Frontal cortex (tissue), 4 donors: ENCODE results near the gene RSPH1. TPM values are rescaled to one million over a fixed set of nuclear protein-coding genes. Genes with fewer than 3 reads are reported as not detected.
"Not testable (repeated sequence)": the region's sequence is repeated elsewhere in the genome, so short reads cannot be mapped to it uniquely, and the experiment has no call there.

Source experiments
- DNase-seq, 2 donors: peaks; one replicate each; pipeline ENCODE4 v3.0.0; 2012; ENCODE audit warnings: low spot score in 2 of 2
- FAIRE-seq: peaks from 2 replicates; lab custom pipeline; 2012; peaks lifted over from hg19 to GRCh38; lab: Jason Lieb, UNC
- total RNA-seq: library from RNA; depleted of rRNA; stranded (reverse); fragments of >200 nt; gene quantifications from one replicate; pipeline ENCODE4 v1.2.3, GENCODE V29; 2014
- donor health status: control.
- donor health status: control.
- donor health status: control.

Gene RSPH1
- total RNA-seq, 1 donor from 2014 or later, result 0.41 TPM

DNA sequence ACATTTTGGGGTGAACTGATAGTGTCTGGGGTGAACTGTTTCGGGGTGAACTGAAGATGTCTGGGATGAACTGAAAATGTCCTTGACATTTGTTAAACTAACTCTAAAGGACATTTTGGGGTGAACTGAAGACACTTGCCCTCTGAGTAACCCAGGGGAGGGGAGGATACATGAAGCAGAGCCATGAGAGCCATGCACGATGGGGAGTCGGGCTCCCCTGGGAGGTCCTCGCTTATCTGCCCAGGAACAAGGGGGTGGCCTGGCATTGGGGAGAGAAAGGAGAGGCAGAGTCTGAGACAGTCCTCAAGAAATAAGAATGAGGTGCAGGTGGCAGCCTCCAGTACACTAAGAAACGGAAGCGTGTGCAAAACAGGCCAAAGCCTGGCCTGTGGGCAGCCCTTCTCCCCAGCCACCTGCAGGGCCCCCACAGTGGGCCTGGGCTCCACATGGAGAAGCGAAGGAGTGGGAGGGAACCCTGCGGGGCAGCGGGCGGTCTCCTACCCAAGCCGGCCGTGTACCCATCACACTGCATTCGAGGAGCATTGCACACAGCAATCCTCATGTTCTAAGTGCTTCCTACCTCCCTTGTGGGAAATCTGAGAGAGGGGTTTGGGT, 24.2 kb downstream of the RSPH1 start:
- DNase-seq (no peak), FAIRE-seq (no peak)

DNA sequence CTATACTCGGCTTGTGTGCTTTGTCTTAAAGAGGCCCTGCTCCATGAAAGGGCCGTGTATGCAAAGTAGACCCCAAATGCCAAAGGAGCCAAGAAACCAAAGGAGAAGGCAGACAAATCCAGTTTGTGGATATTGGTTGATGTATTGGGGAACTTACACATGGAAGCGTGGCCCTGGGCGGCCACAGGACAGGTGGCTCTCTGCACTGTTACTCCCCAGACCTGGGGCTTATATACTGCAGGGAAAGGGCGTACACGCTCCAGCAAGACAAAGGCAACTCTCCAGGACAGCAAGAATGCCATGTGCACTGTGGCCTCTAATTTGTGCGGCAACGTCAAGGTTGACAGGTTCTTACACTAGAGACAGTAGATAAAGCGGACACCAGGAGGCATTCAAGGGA, 24.8 kb downstream of the RSPH1 start:
- DNase-seq, result no peak
- no peak for FAIRE-seq

DNA sequence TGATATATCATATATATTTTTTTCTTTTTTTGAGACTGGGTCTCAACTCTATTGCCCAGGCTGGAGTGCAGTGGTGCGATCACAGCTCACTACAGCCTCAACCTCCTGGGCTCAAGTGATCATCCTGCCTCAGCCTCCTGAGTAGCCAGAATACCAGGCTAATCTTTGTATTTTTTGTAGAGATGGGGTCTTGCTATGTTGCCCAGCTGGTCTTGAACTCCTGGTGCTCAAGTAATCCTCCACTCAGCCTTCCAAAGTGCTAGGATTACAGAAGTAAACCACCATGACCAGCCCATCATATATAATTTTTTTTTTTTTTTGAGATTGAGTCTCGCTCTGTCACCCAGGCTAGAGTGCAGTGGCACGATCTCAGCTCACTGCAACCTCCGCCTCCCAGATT, 26.3 kb downstream of the RSPH1 start:
- not testable (repeated sequence) for FAIRE-seq

DNA sequence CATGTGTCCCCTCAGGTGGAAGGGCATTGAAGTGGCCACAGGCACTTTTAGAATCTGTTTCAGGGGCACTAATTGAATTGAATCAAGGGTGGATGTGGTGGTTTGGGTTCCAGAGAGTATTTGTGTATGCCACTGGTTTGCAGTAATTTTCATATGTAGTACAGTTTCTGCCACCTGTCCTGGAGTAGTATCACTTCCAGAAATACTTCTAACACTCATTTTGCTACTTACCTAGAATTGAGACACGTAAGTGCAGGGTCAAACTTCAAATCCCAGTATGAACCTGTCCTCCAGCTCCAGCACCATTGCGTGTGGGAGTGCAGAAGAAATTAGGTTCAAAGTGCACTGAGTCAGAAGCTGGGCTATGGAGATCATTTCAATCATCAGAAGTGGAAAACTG, 26.8 kb downstream of the RSPH1 start:
- FAIRE-seq (no peak), DNase-seq (no peak)

More for the DNA sequence above, 26.3 kb downstream of the RSPH1 start:
- not testable (repeated sequence) for DNase-seq

DNA sequence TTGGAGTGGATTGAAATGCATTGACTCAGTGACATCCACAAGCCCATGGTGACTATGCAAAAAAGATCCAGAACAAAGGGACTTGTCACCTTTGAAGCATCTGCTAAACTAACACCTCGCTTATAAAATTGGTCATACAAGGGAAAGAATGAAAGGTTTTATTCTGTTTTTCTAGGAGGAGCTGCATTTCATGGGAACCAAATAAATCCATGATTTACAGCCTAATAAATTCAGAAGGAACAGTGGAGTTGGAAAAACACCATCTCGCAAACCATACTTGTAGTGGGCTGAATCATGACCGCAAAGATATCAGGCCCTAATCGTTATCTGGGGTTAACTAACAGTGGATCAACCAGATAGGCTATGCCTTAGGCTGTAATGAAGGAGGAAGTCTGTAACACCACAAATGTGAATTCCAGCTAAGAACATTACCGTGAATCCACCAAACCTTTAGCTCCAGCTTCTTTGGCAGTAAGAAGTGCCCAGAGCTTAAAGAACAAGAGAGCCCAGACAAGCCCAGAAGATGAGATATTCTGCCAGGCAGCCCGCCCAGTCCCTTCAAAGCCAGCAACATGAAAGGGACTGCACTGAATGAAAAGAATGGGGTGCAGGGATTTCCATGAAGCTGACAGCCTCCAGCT, 27.4 kb downstream of the RSPH1 start:
- DNase-seq (no peak), FAIRE-seq (no peak)

DNA sequence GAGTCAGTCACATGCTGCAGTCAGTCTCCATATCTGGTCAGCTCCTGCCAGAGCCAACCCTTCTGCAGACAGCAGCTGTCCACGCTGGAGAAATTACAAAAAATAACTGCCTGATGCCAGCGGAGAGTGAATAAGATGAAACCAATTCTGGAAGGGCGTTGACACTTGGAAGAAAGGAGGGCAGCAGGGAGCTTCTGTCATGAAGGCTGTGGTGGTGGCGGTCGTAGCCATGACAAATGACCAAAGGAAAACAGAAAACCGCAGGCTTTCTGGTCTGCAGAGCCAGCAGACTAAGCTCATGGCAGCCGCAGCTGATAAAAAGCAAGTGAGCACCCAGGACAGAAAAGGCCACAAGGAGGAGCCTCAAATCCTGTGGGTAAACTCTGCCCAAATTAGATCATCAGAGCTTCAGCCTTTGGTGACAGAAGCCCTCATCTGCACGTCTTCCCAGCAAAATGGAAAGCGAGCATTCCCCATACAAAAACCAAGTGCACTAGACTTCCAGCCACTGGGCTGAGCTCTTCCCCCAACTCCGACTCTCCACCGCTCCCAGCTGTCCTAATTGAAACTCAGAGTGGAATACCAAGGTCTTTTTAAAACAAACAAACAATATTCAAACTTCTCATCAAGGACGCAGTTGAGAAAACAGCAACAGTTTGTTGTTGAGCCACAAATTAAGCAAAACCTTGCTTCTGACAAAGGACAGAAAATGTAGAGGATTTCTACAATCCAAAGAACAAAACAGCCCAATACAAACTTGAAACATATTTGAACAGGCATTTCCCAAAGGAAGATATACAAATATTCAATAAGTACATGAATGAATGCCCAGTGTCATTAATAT, 28.7 kb downstream of the RSPH1 start:
- DNase-seq (no peak), FAIRE-seq (no peak)

DNA sequence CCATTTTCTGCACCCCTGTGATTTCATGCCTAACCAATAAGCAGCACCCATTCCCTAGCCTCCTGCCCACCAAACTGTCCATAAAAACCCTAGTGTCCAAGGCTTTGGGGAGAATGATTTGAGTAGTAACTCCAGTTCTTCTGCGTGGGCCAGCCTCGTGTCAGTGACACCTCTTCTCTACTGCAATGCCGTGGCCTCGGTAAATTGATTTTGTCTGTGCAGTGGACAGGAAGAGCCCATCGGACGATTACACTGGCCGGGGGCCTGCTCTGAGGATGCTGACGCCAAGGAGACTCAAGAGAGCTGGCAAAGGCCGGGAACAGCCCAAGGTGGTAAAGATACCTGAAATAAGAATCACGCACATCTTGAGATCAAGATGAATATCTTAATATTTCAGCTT, 29.3 kb downstream of the RSPH1 start:
- FAIRE-seq, result no peak
- DNase-seq, result no peak

DNA sequence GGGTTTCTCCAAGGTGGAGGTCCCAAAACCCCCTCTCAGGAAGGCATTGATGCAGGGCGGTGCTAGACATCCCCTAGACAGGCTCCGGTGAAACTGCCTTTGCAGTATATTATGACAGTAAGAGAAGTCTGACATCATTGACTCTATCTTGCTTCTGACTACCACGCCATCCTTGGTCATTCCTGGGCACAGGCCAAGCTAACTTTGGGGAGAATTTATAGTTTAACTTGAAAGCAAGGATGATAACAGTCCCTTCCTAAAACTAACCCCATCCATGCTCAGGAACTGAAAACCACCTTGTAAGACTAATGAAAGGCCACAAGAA, 30.3 kb downstream of the RSPH1 start:
- no peak for FAIRE-seq
- DNase-seq, result no peak

DNA sequence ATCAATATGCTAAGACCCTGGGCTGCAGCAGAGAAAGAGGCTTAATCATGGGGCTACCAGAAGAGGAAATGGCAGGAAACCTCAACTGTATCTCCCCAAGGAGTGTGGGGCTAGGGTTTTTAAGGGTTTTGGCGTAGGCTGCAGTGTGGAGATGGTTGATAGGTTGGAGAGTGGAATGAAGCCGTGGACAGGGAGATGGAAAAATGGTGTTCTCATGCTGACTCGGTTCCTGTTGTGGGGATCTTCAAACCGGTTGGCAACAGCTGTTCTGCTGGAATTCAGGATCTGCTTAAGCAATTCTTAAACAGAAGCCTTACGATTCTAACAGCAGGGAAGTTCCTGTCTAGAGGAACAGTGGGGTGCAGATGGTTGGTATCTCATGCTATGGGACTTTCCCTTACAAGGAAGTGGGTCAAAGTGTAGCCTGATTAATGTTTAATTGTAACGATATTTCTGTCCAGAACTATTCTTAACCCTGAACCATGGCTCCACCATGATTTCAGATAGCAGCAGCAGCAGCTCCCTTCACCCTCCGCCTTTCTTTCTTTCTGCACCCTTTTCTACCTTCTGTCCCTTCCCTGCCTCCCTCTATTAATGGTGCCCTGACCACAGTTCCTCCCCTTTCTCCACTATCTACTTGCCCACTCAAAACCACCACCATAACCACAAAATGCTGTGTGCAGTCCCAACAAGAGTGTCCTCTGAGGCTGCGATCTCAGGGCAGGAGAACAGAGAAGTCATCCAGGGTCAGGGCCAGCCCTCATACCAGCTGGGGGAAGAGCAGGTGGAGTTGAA, 30.8 kb downstream of the RSPH1 start:
- FAIRE-seq (no peak), DNase-seq (no peak)

DNA sequence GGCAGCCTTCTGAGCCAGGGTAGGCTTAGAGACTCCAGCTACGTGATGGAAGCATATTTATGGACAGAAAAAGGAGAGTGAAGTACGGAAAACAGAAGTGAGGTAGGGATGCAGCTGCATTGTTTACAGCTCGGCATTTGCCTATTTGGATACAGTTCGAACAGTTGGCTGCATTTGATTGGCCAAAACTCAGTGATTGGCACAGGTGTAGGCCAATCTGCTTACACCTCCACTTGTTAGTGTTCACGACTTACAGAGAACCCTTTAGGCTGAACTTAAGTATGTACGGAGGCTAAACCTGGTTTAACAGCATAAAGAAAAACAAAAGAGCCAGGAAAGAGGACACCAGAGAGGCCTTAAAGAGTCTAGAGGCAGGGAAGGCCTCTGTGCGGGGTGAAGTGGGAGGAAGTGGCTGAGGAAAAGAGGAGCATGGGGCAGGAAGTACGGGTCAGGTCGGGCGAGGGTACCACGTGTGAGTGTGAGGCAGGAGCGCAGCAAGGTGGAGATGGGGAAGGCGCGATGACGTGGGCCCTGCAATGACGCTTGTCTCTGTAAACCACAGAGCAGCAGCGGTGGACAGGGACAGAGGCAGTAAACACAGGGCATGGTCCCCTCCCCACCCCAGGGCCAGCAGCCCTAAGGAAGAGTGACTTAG, 32.0 kb downstream of the RSPH1 start:
- DNase-seq, result no peak
- FAIRE-seq, result no peak

DNA sequence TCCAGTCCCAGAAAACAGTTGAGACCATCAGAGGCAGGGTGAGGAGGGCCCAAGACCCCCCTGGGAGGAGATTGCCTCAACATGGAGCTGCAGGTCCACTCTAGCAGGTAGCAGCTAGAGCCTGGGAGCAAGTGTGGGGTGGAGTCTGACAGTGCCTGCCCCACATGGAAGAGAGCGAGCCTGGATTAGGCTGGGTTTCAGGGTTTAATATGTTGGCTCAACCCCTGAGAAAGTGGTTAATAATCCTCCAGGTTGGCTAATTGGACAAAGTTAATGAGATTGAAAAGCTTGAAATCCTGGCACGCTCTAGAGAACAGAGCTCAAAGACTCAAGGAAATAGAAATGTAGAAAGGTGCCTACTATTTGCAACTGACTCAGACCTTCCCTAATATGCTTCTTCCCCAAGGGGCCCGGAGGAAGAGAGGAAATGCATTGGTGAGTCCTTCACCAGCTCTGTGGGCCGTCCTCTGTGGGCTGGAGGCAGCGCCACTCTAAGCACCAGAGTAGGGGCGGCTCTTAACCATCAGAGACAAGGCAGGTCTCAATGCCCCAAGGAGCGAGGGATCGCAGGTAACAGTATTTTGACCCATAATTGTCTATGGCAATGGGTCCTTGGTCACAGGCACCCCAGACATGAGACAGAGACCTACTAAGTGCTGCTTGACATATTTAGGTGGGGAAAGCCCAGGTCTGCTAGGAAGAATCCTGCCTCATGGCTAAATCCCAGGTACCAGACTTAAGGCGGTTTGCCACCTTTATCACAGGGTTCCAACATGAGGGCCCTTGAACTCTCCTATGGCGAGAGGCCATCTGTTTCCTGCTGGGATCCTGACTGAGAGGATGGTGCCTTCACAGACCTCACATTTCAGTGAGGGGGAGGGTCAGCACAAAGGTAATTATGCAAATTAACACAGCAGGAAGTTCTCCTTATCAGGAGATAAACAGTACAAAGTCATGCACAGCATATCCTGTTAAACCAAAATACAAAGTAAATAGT, 33.8 kb downstream of the RSPH1 start:
- FAIRE-seq (no peak), DNase-seq (no peak)

DNA sequence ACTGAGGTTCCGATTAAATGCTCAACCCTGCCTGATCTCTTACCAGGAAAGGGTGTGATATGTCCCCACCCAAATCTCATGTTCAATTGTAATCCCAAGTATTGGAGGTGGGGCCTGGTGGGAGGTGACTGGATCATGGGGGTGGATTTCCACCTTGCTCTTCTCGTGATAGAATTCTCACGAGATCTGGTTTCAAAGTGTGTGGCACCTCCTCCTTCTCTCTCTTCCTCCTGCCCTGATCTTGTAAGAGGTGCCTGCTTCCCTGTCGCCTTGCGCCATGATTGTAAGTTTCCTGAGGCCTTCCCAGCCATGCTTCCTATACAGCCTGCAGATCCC, 34.9 kb downstream of the RSPH1 start:
- FAIRE-seq, result no peak
- no peak for DNase-seq

DNA sequence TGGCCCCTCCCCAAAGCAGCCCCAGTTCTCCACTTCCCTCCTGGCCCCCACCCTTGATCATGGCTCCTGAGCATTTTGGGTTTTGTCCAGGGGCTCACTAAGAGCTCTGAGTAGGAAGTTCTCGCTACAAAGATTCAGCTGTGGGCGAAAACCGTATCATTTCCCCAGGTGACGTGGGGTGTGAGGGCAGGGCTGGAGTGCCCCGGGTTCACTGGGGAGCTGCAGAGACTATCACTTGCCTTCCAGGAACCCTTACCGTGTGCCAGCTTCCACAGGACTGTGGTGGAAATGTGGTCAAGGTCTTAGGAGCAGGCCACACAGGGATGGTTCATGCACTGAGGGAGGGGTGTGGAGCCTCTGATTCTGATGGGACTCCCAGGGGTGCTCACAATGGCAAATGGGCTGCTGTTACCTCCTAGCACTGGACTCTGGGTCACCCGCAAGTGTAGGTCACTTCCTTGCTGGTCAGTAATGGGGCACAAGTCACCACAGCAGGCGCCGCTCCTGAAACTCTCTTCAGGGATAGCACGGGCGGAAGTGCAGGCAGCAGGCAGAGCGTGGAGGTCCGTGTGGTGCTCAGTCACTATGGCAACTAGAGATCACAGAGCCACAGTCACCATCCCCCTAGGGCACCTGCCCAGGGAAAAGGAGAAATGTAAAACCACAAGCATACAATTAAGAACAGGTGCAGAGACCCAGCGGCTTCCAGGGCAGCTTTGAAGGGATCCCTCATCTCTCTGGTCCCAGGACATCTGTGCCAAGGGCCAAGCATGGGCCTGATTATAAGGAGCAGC, 35.4 kb downstream of the RSPH1 start:
- no peak for DNase-seq
- no peak for FAIRE-seq

DNA sequence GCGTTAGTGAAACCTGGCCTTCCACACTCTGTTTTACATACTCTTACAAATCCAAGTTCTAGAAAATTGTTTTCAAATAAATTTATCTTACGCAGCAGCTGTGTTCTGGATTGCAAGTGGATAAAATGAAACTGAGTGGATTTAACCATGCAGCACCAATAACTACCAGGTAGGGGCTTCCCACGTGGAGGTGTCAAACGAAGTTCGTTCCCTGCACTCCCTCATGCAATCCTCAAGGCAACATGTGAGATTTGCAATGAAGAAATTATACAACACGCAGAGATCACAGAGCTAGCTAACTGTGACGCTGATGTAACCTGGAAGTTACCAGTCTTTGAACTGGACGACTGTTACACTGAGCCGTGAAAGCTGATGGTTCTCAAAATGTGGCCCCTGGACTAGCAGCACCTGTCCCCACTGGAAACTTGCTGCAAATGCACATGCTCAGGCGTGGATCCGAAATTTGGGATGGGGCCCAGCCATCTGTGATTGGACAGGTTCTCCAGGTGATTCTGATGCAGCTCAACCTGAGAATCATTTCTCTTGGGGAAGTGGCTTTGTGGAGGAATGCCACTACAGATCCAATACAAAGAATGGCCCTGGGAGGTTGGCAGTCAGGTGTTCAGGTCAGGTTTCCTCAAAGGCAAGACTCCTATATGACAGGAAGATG, 36.3 kb downstream of the RSPH1 start:
- FAIRE-seq (no peak), DNase-seq (no peak)

DNA sequence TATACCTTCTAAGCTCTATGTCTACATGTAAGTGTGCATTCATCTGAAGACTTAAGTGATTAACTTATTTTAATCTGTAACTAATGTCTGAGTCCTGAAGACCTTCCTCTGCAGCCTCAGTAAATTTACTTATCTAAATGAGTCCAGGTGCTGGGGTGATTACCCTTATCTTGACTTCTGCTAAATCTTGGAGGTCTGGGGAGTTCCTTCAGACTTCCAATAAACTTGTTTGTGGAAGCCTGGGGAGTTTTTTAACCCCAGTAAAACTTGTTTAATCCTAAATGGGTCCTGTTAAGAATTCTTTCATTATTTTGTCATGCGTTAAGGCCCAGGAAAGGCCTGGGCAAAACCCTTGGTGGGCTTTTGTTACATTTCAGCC, 37.0 kb downstream of the RSPH1 start:
- no peak for DNase-seq
- no peak for FAIRE-seq

DNA sequence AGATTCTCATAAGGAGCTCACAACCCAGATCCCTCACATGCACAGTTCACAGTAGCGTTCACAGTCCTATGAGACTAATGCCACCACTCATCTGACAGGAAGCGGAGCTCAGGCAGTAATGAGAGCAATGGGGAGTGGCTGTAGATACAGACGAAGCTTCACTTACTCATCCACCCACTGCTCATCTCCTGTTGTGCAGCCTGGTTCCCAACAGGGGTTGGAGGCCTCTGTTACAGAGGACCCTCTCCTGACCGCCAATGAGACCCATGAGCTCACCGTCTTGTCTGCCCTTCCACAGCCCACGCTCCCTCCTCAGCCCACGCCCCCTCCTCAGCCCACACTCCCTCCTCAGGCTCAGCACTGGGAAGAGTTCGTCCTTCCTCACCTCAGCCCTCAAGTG, 39.6 kb downstream of the RSPH1 start:
- no peak for DNase-seq
- FAIRE-seq, result no peak

DNA sequence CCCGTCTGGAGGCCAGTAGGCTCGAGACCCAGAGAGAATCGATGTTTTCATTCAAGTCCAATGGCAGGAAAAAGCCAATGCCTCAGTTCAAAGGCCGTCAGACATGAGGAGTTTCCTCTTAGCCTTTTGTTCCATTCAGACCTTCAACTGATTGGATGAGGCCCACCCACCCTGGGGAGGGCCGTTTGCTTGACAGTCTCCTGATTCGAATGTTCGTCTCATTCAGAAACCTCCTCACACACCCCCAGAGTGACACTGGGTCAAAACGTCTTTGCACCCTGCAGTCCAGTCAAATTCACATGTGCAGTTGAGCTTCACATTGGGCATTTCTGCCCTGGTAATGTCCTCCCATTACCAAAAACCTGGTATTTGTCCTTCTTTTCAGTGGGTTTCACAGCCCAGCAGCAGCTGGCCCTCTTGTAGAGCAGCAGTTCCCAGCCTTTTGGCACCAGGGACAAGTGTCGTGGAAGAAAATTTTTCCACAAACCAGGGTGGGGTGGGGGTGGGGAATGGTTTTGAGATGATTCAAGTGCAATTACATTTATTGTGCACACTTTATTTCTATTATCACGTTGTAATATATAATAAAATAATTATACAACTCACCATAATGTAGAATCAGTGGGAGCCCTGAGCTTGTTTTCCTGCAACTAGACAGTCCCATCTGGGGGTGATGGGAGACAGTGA, 40.1 kb downstream of the RSPH1 start:
- no peak for FAIRE-seq
- DNase-seq, result no peak
